AG10803 (cell line): ENCODE results near the gene ADAMTS8.
A peak's percentile ranks its signal among the peaks of the same experiment; 100 is the strongest.

Experiments used
- DNase-seq: peaks from one replicate; pipeline ENCODE4 v3.0.0; 2010; ENCODE audit warnings: low read depth
- H3K4me3 ChIP-seq: 2 replicates; pipeline ENCODE4 v1.5.1; 2011; ENCODE audit warnings: mild to moderate bottlenecking, low read length, control low read depth
- CTCF ChIP-seq: conservative IDR thresholded peaks from 2 replicates; pipeline ENCODE4 v1.5.1; 2011; ENCODE audit warnings: mild to moderate bottlenecking, low read length, control low read depth, inconsistent platforms

ADAMTS8 gene

GRCh38 chr11:130418756-130419155 lies 9.7 kb downstream of the ADAMTS8 start:
- no peak overlapping the region for H3K4me3 ChIP-seq
- TF ChIP-seq CTCF, result no peak
- peak; percentile 80 for DNase-seq

GRCh38 chr11:130418210-130418609 lies 10.2 kb downstream of the ADAMTS8 start:
- no peak overlapping the region for H3K4me3 ChIP-seq
- no peak for DNase-seq
- TF ChIP-seq CTCF, result no peak

GRCh38 chr11:130416906-130417305 lies 11.5 kb downstream of the ADAMTS8 start:
- no peak for TF ChIP-seq CTCF
- no peak overlapping the region for H3K4me3 ChIP-seq
- DNase-seq, result no peak

- no peak overlapping the region for H3K4me3 ChIP-seq
- no peak for TF ChIP-seq CTCF
- no peak for DNase-seq
Observed at GRCh38 chr11:130416530-130416882, 11.9 kb downstream of the ADAMTS8 start.

GRCh38 chr11:130415731-130416529 lies 12.5 kb downstream of the ADAMTS8 start:
- H3K4me3 ChIP-seq, result no peak overlapping the region
- DNase-seq, result no peak
- TF ChIP-seq CTCF, result no peak

- no peak overlapping the region for H3K4me3 ChIP-seq
- DNase-seq, result no peak
- no peak for TF ChIP-seq CTCF
Observed at GRCh38 chr11:130414107-130415080, 14.0 kb downstream of the ADAMTS8 start.
